HL-60 (cell line): ENCODE results near the gene BLNK.

Experiments used
- DNase-seq, 2 experiments: peaks; one replicate each; pipeline ENCODE4 v3.0.0-alpha.2; 2010 to 2020; ENCODE audit warnings: low read depth in 1 of 2, low spot score in 1 of 2
- H3K27ac ChIP-seq: fragments of 250-450 bp; sonication (Bioruptor Pico); replicated peaks from 2 replicates; pipeline ENCODE4 v1.5.1; 2020; ENCODE audit warnings: mild to moderate bottlenecking, moderate library complexity
- H3K27me3 ChIP-seq: fragments of 250-450 bp; sonication (Bioruptor Pico); 2 replicates; pipeline ENCODE4 v1.5.1; 2021; ENCODE audit warnings: mild to moderate bottlenecking, moderate library complexity; ENCODE audit not compliant: insufficient read depth, poor library complexity, severe bottlenecking
- H3K4me3 ChIP-seq: replicated peaks from 2 replicates; pipeline ENCODE4 v1.5.1; 2011; ENCODE audit warnings: mild to moderate bottlenecking, control low read depth, low read length; ENCODE audit not compliant: insufficient read depth
- GABPA ChIP-seq: IDR thresholded peaks from 2 replicates; pipeline ENCODE4 v1.6.1; 2012; ENCODE audit warnings: low read depth
- POLR2AphosphoS5 ChIP-seq: IDR thresholded peaks from 2 replicates; pipeline ENCODE4 v1.6.1; 2012; ENCODE audit warnings: low read depth
- SPI1 ChIP-seq: IDR thresholded peaks from 2 replicates; pipeline ENCODE4 v1.6.1; 2012; ENCODE audit warnings: low read depth, mild to moderate bottlenecking, borderline replicate concordance
- TF ChIP-seq, protein P1 (sequence below): IDR thresholded peaks from 2 replicates; pipeline ENCODE4 v1.6.1; 2012; ENCODE audit warnings: low read depth; ENCODE audit not compliant: insufficient replicate concordance
- TF ChIP-seq, protein P2 (sequence below): IDR thresholded peaks from one replicate; pipeline ENCODE4 v1.5.1; 2011; ENCODE audit warnings: low read length, control low read depth, inconsistent platforms; ENCODE audit not compliant: insufficient read depth

The BLNK gene

DNA sequence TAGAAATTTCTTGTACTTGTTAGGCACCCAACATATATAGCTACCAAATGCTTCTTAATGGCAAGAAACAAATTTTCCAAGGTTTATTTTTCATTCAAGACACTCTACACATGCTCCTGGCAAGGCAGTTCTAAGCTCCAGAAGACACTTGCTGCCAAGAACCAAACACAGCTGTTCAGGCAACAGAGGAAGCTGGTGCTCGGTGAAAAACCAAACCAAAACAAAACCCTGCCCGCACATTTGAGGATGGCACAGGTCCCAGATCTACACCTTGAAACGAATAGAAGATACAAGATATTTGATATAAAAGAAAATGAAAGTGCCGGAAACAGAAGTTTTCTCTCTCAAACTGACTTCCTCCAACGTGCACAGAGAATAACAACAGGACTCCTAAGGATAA, 28.0 kb upstream of the BLNK start:
- H3K27ac ChIP-seq, result no peak overlapping the region
- DNase-seq, result no peak
- no peak overlapping the region for H3K4me3 ChIP-seq
- peaks cover 2% of the 10 kb centered on the region for H3K27me3 ChIP-seq
- TF ChIP-seq, protein P1, sequence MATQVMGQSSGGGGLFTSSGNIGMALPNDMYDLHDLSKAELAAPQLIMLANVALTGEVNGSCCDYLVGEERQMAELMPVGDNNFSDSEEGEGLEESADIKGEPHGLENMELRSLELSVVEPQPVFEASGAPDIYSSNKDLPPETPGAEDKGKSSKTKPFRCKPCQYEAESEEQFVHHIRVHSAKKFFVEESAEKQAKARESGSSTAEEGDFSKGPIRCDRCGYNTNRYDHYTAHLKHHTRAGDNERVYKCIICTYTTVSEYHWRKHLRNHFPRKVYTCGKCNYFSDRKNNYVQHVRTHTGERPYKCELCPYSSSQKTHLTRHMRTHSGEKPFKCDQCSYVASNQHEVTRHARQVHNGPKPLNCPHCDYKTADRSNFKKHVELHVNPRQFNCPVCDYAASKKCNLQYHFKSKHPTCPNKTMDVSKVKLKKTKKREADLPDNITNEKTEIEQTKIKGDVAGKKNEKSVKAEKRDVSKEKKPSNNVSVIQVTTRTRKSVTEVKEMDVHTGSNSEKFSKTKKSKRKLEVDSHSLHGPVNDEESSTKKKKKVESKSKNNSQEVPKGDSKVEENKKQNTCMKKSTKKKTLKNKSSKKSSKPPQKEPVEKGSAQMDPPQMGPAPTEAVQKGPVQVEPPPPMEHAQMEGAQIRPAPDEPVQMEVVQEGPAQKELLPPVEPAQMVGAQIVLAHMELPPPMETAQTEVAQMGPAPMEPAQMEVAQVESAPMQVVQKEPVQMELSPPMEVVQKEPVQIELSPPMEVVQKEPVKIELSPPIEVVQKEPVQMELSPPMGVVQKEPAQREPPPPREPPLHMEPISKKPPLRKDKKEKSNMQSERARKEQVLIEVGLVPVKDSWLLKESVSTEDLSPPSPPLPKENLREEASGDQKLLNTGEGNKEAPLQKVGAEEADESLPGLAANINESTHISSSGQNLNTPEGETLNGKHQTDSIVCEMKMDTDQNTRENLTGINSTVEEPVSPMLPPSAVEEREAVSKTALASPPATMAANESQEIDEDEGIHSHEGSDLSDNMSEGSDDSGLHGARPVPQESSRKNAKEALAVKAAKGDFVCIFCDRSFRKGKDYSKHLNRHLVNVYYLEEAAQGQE, result no peak
- TF ChIP-seq POLR2AphosphoS5 (no peak), GABPA (no peak), SPI1 (no peak)
- TF ChIP-seq, protein P2, sequence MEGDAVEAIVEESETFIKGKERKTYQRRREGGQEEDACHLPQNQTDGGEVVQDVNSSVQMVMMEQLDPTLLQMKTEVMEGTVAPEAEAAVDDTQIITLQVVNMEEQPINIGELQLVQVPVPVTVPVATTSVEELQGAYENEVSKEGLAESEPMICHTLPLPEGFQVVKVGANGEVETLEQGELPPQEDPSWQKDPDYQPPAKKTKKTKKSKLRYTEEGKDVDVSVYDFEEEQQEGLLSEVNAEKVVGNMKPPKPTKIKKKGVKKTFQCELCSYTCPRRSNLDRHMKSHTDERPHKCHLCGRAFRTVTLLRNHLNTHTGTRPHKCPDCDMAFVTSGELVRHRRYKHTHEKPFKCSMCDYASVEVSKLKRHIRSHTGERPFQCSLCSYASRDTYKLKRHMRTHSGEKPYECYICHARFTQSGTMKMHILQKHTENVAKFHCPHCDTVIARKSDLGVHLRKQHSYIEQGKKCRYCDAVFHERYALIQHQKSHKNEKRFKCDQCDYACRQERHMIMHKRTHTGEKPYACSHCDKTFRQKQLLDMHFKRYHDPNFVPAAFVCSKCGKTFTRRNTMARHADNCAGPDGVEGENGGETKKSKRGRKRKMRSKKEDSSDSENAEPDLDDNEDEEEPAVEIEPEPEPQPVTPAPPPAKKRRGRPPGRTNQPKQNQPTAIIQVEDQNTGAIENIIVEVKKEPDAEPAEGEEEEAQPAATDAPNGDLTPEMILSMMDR, result no peak

DNA sequence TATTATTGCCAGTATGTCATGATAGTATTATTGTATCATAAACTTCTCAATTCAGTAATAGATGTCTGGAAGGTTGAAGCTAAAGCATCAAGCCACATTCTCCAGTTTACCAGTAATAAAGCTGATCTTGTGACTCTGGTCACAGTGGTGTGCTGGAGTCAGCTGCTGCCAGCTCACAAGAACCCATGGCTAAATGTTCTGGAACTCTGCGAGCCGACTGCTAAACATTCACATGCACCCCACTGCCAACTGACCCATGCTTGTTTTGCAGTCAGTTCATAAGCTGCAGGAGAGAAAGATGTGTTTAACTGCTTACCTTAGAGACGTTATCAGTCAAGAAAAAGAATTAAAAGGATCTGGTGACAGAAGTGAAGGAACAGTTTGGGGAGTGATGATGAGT, 27.0 kb upstream of the BLNK start:
- no peak for DNase-seq
- peaks cover 2% of the 10 kb centered on the region for H3K27me3 ChIP-seq
- no peak overlapping the region for H3K27ac ChIP-seq
- H3K4me3 ChIP-seq, result no peak overlapping the region
- TF ChIP-seq, protein P2, result no peak
- TF ChIP-seq GABPA, result no peak
- TF ChIP-seq, protein P1, result no peak
- TF ChIP-seq SPI1, result no peak
- no peak for TF ChIP-seq POLR2AphosphoS5

DNA sequence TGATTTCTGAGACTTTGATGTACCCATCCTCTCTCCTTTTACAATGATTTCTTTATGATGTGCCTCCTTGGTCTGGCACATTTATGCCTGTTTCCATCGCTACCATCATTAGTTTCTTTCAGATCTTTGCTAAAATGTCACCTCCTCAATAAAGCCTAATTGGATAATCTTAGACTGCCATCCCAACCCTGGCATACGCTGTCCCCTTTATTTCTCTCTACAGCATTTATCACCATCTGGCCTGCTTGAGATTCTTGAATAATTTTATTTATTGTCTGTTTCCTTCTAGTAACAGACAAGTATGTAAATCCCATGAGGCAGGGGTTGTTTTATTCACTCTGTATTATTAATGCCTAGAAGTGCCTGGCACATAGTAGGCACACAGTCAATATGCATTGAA, 26.1 kb upstream of the BLNK start:
- DNase-seq, result no peak
- H3K27me3 ChIP-seq, result peaks cover 2% of the 10 kb centered on the region
- TF ChIP-seq GABPA (no peak), SPI1 (no peak)
- no peak overlapping the region for H3K4me3 ChIP-seq
- no peak overlapping the region for H3K27ac ChIP-seq

DNA sequence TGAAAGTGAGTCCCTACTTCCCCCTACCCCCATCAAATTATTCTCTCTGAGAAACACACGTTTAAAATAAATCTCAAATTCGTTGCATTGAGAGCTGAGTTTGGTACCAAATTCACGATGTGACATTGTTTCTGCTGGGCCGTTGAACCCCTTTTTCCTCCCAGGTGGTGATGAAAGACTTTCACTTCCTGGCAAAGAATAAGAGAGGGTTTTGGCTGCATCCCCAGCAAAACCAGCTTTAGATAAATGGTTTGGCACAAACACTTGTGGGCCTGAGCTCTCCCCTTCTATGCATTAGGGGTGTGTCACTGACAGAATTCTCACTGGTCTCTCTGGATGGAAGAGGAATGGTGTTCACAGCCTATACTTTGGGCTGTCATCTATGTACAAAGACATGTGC, 24.1 kb upstream of the BLNK start:
- DNase-seq, result no peak
- Histone ChIP-seq H3K27ac (no peak overlapping the region), H3K4me3 (no peak overlapping the region)

More for the DNA sequence above, 24.1 kb upstream of the BLNK start:
- peaks cover 2% of the 10 kb centered on the region for H3K27me3 ChIP-seq
- no peak for TF ChIP-seq SPI1
- TF ChIP-seq, protein P1, result no peak
- TF ChIP-seq GABPA, result no peak
- TF ChIP-seq, protein P2, result no peak
